ENCODE measurements around the gene GPR162.

DNA sequence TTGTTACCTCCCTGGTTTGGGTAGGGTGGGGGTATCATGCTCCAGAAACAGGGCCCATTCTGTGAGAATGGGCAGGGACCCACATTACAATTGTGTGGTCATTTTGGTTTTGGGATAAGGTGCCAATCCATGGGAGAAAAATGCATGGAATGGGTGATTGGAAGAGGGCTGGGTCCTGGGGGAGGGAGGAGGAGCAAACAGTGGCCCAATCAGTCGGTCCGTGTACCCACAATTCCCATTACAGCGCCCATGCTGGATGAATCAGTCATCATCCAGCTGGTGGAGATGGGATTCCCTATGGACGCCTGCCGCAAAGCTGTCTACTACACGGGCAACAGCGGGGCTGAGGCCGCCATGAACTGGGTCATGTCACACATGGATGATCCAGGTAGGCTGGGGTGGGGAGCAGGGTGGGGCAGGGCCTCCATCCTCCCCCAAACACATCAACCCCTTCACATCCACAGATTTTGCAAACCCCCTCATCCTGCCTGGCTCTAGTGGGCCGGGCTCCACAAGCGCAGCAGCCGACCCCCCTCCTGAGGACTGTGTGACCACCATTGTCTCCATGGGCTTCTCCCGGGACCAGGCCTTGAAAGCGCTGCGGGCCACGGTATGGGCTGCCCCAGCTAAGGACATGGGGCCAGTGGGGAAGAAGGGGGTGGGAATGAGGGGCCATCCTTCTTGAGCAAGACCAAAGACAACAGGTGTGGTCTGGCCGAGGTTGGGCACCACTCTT lies 42.1 kb downstream of the GPR162 start:
- TF ChIP-seq, protein P1, sequence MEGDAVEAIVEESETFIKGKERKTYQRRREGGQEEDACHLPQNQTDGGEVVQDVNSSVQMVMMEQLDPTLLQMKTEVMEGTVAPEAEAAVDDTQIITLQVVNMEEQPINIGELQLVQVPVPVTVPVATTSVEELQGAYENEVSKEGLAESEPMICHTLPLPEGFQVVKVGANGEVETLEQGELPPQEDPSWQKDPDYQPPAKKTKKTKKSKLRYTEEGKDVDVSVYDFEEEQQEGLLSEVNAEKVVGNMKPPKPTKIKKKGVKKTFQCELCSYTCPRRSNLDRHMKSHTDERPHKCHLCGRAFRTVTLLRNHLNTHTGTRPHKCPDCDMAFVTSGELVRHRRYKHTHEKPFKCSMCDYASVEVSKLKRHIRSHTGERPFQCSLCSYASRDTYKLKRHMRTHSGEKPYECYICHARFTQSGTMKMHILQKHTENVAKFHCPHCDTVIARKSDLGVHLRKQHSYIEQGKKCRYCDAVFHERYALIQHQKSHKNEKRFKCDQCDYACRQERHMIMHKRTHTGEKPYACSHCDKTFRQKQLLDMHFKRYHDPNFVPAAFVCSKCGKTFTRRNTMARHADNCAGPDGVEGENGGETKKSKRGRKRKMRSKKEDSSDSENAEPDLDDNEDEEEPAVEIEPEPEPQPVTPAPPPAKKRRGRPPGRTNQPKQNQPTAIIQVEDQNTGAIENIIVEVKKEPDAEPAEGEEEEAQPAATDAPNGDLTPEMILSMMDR (conservative IDR thresholded peaks at IDR 0.05 in 1 of 2, IDR thresholded peaks at IDR 0.05 in 1 of 2; ENCODE audit: extremely low read depth in 1 of 2, insufficient read depth in 1 of 2, low read depth in 1 of 2, low read length in 2 of 2): no peak
- TF ChIP-seq EZH2 (IDR thresholded peaks at IDR 0.05; ENCODE audit: borderline replicate concordance, low read length): no peak
